Duodenal mucosa (tissue), 2 donors: ENCODE results near the gene NHLH2.

Experiments used
- H3K27ac ChIP-seq: one replicate; pipeline ENCODE4 v1.7.0; 2013; ENCODE audit warnings: low read depth, low read length
- H3K27me3 ChIP-seq, 2 donors: one replicate each; pipeline ENCODE4 v1.7.0; 2013; ENCODE audit warnings: low read length in 2 of 2, control low read depth in 1 of 2; ENCODE audit not compliant: insufficient read depth in 2 of 2, control insufficient read depth in 1 of 2
- H3K36me3 ChIP-seq, 2 donors: one replicate each; pipeline ENCODE4 v1.7.0; 2013; ENCODE audit warnings: low read length in 2 of 2, control low read depth in 1 of 2; ENCODE audit not compliant: insufficient read depth in 2 of 2, control insufficient read depth in 1 of 2
- H3K4me1 ChIP-seq, 2 donors: one replicate each; pipeline ENCODE4 v1.7.0; 2013; ENCODE audit warnings: low read length in 2 of 2, control low read depth in 1 of 2; ENCODE audit not compliant: insufficient read depth in 2 of 2, control insufficient read depth in 1 of 2
- H3K4me3 ChIP-seq, 2 donors: one replicate each; pipeline ENCODE4 v1.7.0; 2013; ENCODE audit warnings: low read length in 2 of 2, low read depth in 1 of 2
- H3K9ac ChIP-seq, 2 donors: one replicate each; pipeline ENCODE4 v1.7.0; 2013; ENCODE audit warnings: low read length in 2 of 2, low read depth in 1 of 2
- H3K9me3 ChIP-seq, 2 donors: one replicate each; pipeline ENCODE4 v1.7.0; 2013; ENCODE audit warnings: low read length in 2 of 2, control low read depth in 1 of 2; ENCODE audit not compliant: control insufficient read depth in 1 of 2

NHLH2 gene

GRCh38 chr1:115791816-115792215, 49.1 kb downstream of the NHLH2 start:
- H3K9me3 ChIP-seq, result no peaks in the 10 kb centered on the region
- peaks cover 9 to 12% of the 10 kb centered on the region in 2 donors for H3K27me3 ChIP-seq
- no peak overlapping the region for H3K27ac ChIP-seq
- H3K4me3 ChIP-seq, result no peak overlapping the region
- no peak overlapping the region for H3K9ac ChIP-seq
- H3K36me3 ChIP-seq, result no peaks in the 10 kb centered on the region
- no peaks in the 10 kb centered on the region for H3K4me1 ChIP-seq

GRCh38 chr1:115790846-115791245, 50.1 kb downstream of the NHLH2 start:
- H3K9me3 ChIP-seq, result no peaks in the 10 kb centered on the region
- peaks cover 9 to 12% of the 10 kb centered on the region in 2 donors for H3K27me3 ChIP-seq
- no peaks in the 10 kb centered on the region for H3K4me1 ChIP-seq
- no peak overlapping the region for H3K4me3 ChIP-seq
- H3K36me3 ChIP-seq, result no peaks in the 10 kb centered on the region
- no peak overlapping the region for H3K9ac ChIP-seq
- no peak overlapping the region for H3K27ac ChIP-seq

- Histone ChIP-seq H3K27ac (no peak overlapping the region), H3K36me3 (no peaks in the 10 kb centered on the region), H3K4me1 (no peaks in the 10 kb centered on the region), H3K27me3 (peaks cover 9 to 12% of the 10 kb centered on the region in 2 donors), H3K9me3 (no peaks in the 10 kb centered on the region), H3K9ac (no peak overlapping the region), H3K4me3 (no peak overlapping the region)
Measured at GRCh38 chr1:115790356-115790755, 50.6 kb downstream of the NHLH2 start.
